ENCODE data around the gene ELAC2. TPM values are rescaled to one million over a fixed set of nuclear protein-coding genes. Genes with fewer than 3 reads are reported as not detected.
A peak's percentile ranks its signal among the peaks of the same experiment; 100 is the strongest.
"Not testable (repeated sequence)": the region's sequence is repeated elsewhere in the genome, so short reads cannot be mapped to it uniquely, and the experiment has no call there.

ELAC2 gene
- total and polyA plus RNA-seq, 5 donors: 28.2 to 52.0 (median 48.3) TPM

- Histone ChIP-seq H3K27ac (ENCODE audit: low read length) (peak overlapping the region; percentile 28), H3K27me3 (ENCODE audit: control insufficient read depth, insufficient read depth) (no peaks in the 10 kb centered on the region), H3K9me3 (ENCODE audit: control insufficient read depth, low read length) (no peaks in the 10 kb centered on the region), H3K4me1 (ENCODE audit: control insufficient read depth, insufficient read depth, low read length) (peaks cover 7% of the 10 kb centered on the region), H3K4me3 (ENCODE audit: low read length) (no peak overlapping the region)
- peak; percentile 77 to 78 for ATAC-seq
- intact Hi-C loops (cut with DNase I): loop anchor here in 1 of 4 donors (10.0 kb wide), 1 partner anchor 445 kb away; no protein-coding TSS in a partner anchor
- WGBS: 71% methylated on average over 25 of the region's 25 CpGs
- peak; percentile 73 to 89 (median 88) for DNase-seq
Measured at GRCh38 chr17:12990041-12990808, 27.6 kb downstream of the ELAC2 start.

GRCh38 chr17:12987120-12987519, 30.7 kb downstream of the ELAC2 start:
- no peaks in the 10 kb centered on the region for H3K9me3 ChIP-seq (ENCODE audit: control insufficient read depth, low read length)
- intact Hi-C loops (cut with DNase I): no loop called here
- no peak overlapping the region for H3K27ac ChIP-seq (ENCODE audit: low read length)
- DNase-seq (no peak), ATAC-seq (no peak)
- no peak overlapping the region for H3K4me3 ChIP-seq (ENCODE audit: low read length)
- no peaks in the 10 kb centered on the region for H3K27me3 ChIP-seq (ENCODE audit: control insufficient read depth, insufficient read depth)
- H3K4me1 ChIP-seq (ENCODE audit: control insufficient read depth, insufficient read depth, low read length): peaks cover 7% of the 10 kb centered on the region
- WGBS: 75% methylated on average over 12 of the region's 12 CpGs

- Histone ChIP-seq H3K27ac (ENCODE audit: low read length) (peak overlapping the region; percentile 70), H3K4me1 (ENCODE audit: control insufficient read depth, insufficient read depth, low read length) (peaks cover 7% of the 10 kb centered on the region), H3K27me3 (ENCODE audit: control insufficient read depth, insufficient read depth) (no peaks in the 10 kb centered on the region), H3K9me3 (ENCODE audit: control insufficient read depth, low read length) (no peaks in the 10 kb centered on the region), H3K4me3 (ENCODE audit: low read length) (no peak overlapping the region)
- intact Hi-C loops (cut with DNase I): no loop called here
- peak in 1 of 3 donors; percentile 67 for DNase-seq
- ATAC-seq: peak; percentile 37 to 52
- WGBS: 29% methylated on average over 14 of the region's 14 CpGs
Measured at GRCh38 chr17:12985431-12986293, 32.2 kb downstream of the ELAC2 start.

- intact Hi-C loops (cut with DNase I): no loop called here
- WGBS: 54% methylated on average over 21 of the region's 21 CpGs
- H3K27ac ChIP-seq (ENCODE audit: low read length): peak overlapping the region; percentile 76
- DNase-seq (peak; percentile 83 to 85 (median 84)), ATAC-seq (peak; percentile 85 to 87)
- H3K4me1 ChIP-seq (ENCODE audit: control insufficient read depth, insufficient read depth, low read length): peaks cover 7% of the 10 kb centered on the region
- no peaks in the 10 kb centered on the region for H3K27me3 ChIP-seq (ENCODE audit: control insufficient read depth, insufficient read depth)
- H3K9me3 ChIP-seq (ENCODE audit: control insufficient read depth, low read length): no peaks in the 10 kb centered on the region
- H3K4me3 ChIP-seq (ENCODE audit: low read length): no peak overlapping the region
Measured at GRCh38 chr17:12983991-12984884, 33.6 kb downstream of the ELAC2 start.

- no peak overlapping the region for H3K27ac ChIP-seq (ENCODE audit: low read length)
- H3K27me3 ChIP-seq (ENCODE audit: control insufficient read depth, insufficient read depth): no peaks in the 10 kb centered on the region
- DNase-seq (no peak), ATAC-seq (no peak)
- H3K4me3 ChIP-seq (ENCODE audit: low read length): no peak overlapping the region
- 55% methylated on average over 6 of the region's 6 CpGs for WGBS
- H3K4me1 ChIP-seq (ENCODE audit: control insufficient read depth, insufficient read depth, low read length): peaks cover 7% of the 10 kb centered on the region
- no peaks in the 10 kb centered on the region for H3K9me3 ChIP-seq (ENCODE audit: control insufficient read depth, low read length)
- intact Hi-C loops (cut with DNase I): no loop called here
Measured at GRCh38 chr17:12982224-12982623, 35.6 kb downstream of the ELAC2 start.

- H3K9me3 ChIP-seq (ENCODE audit: control insufficient read depth, low read length): no peaks in the 10 kb centered on the region
- no peak overlapping the region for H3K27ac ChIP-seq (ENCODE audit: low read length)
- H3K4me3 ChIP-seq (ENCODE audit: low read length): no peak overlapping the region
- DNase-seq (no peak), ATAC-seq (no peak)
- intact Hi-C loops (cut with DNase I): no loop called here
- H3K27me3 ChIP-seq (ENCODE audit: control insufficient read depth, insufficient read depth): no peaks in the 10 kb centered on the region
- H3K4me1 ChIP-seq (ENCODE audit: control insufficient read depth, insufficient read depth, low read length): no peaks in the 10 kb centered on the region
- 89% methylated on average over 12 of the region's 12 CpGs for WGBS
Measured at GRCh38 chr17:12979826-12980500, 37.9 kb downstream of the ELAC2 start.

- no peak overlapping the region for H3K4me3 ChIP-seq (ENCODE audit: low read length)
- H3K27me3 ChIP-seq (ENCODE audit: control insufficient read depth, insufficient read depth): no peaks in the 10 kb centered on the region
- intact Hi-C loops (cut with DNase I): no loop called here
- H3K27ac ChIP-seq (ENCODE audit: low read length): no peak overlapping the region
- no peaks in the 10 kb centered on the region for H3K9me3 ChIP-seq (ENCODE audit: control insufficient read depth, low read length)
- 89% methylated on average over 5 of the region's 5 CpGs for WGBS
- no peak for DNase-seq
- ATAC-seq: no peak
- H3K4me1 ChIP-seq (ENCODE audit: control insufficient read depth, insufficient read depth, low read length): no peaks in the 10 kb centered on the region
Measured at GRCh38 chr17:12979246-12979645, 38.6 kb downstream of the ELAC2 start.

GRCh38 chr17:12978787-12979186, 39.0 kb downstream of the ELAC2 start:
- ATAC-seq; DNase-seq; H3K27ac ChIP-seq (ENCODE audit: low read length); H3K4me1 ChIP-seq (ENCODE audit: control insufficient read depth, insufficient read depth, low read length); H3K4me3 ChIP-seq (ENCODE audit: low read length); H3K27me3 ChIP-seq (ENCODE audit: control insufficient read depth, insufficient read depth); H3K9me3 ChIP-seq (ENCODE audit: control insufficient read depth, low read length); intact Hi-C loops (cut with DNase I): not testable (repeated sequence)
- WGBS: 93% methylated on average over 6 of the region's 6 CpGs

GRCh38 chr17:12977008-12977751, 40.6 kb downstream of the ELAC2 start:
- DNase-seq (no peak), ATAC-seq (no peak)
- WGBS: 80% methylated on average over 13 of the region's 13 CpGs
- no peaks in the 10 kb centered on the region for H3K4me1 ChIP-seq (ENCODE audit: control insufficient read depth, insufficient read depth, low read length)
- H3K27me3 ChIP-seq (ENCODE audit: control insufficient read depth, insufficient read depth): no peaks in the 10 kb centered on the region
- intact Hi-C loops (cut with DNase I): no loop called here
- H3K9me3 ChIP-seq (ENCODE audit: control insufficient read depth, low read length): no peaks in the 10 kb centered on the region
- H3K4me3 ChIP-seq (ENCODE audit: low read length): no peak overlapping the region
- H3K27ac ChIP-seq (ENCODE audit: low read length): no peak overlapping the region

All from right cardiac atrium (tissue), 5 donors.